Hypothalamus (tissue), 51 donors: ENCODE data around the gene PRSS21.

Experiments used
- DNase-seq, 51 donors: peaks; one replicate each; lab custom pipeline; 2025; lab: John Stamatoyannopoulos, UW

PRSS21 gene

DNA sequence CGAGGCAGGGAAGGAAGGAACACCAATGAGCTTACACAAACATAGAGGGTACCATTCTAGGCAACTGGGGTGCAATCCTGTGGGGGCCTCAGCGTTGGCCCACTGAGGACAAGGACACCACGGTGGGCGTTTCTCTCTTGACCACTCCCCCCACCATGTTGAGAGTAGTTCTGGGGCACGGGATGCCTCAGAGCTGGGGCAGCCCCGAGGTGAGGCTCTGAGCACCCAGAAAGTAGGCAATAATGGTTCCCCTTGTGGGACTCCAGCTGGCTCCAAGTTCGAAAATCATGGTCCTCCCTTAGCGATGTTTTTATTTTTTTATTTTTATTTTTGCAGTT is 5.1 kb downstream of the PRSS21 start:
- DNase-seq, result no peak

GRCh38 chr16:2822496-2822895 is 5.5 kb downstream of the PRSS21 start:
- no peak for DNase-seq

GRCh38 chr16:2824626-2825025 is 7.6 kb downstream of the PRSS21 start:
- no peak for DNase-seq

- no peak for DNase-seq
Observed at GRCh38 chr16:2825049-2825742, 8.2 kb downstream of the PRSS21 start.

GRCh38 chr16:2825906-2826305 is 8.9 kb downstream of the PRSS21 start:
- no peak for DNase-seq

DNA sequence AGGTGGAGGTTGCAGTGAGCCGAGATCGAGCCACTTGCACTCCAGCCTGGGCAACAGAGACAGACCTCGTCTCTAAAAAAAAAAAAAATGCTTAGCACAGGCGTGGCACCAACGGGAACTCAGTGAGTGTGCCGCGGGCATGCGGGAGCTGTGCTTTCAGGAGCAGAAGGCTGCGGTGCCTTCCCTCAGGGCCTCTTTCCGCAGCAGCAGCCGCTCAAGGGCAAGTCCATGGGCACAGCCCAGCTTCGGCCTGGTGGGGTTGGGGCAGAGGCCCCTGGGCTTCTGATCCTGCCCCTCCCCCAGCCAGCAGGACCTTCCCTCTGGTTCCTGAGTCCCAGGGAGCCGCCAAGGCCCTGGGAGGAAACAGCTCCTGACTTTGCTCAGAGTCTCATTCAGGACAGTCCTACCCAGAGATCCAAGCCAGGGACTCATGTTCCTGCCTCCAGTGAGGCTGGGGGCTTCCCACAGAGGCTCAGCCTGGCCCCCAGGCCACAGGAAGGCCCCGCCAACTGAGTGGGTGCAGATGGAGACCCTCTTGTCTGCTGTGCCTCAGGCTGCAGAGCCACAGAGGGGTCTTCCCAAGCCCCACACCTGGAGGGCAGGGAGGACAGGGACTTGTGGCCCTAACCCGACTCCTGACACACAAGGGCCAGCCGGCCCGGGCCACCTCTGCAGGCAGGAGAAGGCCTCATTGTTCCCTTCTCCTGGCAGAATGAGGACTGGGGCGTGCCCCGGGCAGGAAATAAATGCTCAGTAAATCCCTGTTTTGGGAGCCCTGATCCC is 9.7 kb downstream of the PRSS21 start:
- DNase-seq, result no peak

DNA sequence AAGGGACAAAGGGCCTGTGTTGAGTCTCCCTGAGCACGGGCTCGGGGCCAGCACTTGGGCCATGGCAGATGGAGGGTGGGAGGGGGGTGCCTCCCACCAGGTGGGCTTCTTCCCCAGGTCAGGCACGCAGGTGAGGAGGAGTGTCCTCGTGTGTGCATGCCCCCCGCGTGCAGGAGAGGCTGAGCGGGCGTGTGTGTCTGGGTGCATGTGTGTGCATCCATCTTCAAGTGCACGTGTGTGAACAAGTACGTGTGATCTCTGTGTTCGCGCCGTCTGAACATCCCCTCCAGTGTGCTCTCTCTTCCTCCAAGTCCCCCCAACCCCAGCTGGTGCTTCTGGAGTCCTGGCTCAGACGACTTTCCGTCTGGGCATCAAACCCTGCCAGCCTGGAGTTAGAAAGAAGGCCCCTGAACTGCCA is 10.3 kb downstream of the PRSS21 start:
- DNase-seq, result peak in 2 of 51 donors; percentile 2 to 15

GRCh38 chr16:2827831-2828520 is 10.9 kb downstream of the PRSS21 start:
- DNase-seq, result no peak

DNA sequence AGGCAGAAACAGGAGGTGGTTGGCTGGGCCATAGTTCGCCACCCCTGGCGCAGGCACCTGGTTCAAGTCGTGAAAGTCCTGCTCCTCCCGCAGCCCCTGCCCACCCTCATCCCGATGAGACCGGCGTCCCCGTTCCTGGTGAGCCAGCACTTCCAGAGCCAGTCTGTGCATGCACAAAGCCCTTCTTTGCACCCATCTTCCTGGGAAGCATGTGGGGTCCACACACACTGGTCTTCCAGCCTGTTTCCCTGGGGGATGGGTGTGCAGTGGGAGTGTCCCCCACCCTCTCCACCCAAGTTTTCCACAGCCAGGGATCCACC is 11.4 kb downstream of the PRSS21 start:
- DNase-seq, result no peak

DNA sequence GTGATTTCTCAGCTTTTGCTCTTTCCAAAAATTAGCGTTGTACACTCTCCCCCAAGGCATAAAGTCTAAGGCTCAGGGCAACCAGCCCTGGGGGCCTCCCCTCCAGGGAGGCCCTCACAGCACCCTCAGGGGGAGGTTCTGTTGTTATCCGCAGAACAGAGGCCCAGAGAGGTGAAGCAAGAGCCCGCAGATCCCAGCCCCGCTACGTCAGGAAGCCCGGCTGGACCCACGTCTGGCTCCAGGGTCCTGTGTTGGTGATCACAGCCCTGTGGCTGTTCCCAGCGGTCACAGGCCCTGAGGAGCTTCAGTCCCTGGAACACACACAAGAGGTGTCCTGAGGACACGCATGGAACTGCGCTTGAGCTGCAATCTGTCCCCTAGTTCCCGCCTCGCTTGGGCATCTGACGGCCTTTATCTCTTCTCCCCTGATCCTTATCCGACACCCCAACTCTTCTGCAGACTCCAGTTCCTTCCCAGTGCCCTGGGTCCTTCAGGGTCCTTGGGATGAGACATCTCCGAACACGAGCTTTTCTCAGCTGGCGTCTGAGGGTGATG is 11.9 kb downstream of the PRSS21 start:
- no peak for DNase-seq

GRCh38 chr16:2829501-2830354 is 12.7 kb downstream of the PRSS21 start, which contains the start of gene ZG16B:
ZG16B (plus strand) TSS chr16:2830303; CDS start chr16:2830442, 139 bp downstream.
- no peak for DNase-seq

DNA sequence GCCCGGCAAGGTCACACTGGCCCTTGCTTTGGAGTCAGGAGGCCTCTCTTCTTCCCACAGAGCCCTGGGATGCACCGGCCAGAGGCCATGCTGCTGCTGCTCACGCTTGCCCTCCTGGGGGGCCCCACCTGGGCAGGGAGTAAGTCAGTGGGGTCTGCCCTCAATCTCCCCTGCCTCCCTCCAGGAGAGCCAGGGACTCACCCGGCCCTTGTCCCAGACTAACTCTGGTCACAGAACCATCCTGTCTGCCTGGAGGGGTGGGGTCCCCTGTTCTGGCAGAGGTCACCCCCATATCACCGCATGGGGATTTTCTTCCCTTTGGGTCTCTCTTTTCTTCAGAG is 13.3 kb downstream of the PRSS21 start:
- DNase-seq, result no peak

GRCh38 chr16:2831203-2831602 is 14.2 kb downstream of the PRSS21 start:
- DNase-seq, result no peak

- no peak for DNase-seq
Observed at GRCh38 chr16:2833776-2834175, 16.7 kb downstream of the PRSS21 start.

DNA sequence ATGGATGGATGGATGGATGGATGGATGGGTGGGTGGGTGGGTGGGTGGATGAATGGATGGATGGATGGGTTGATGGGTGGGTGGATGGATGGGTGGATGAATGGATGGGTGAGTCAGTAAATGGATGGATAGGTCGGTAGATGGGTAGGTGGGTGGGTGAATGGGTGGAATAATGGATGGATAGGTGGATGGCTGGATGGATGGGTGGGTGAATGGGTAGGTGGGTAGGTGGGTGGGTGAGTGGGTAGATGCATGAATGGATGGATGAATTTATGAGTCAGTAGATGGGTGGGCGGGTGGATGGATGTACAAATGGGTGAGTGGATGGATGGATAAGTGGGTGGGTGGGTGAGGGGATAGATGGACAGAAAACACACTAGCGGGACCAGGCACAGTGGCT is 17.9 kb downstream of the PRSS21 start:
- DNase-seq, result no peak

DNA sequence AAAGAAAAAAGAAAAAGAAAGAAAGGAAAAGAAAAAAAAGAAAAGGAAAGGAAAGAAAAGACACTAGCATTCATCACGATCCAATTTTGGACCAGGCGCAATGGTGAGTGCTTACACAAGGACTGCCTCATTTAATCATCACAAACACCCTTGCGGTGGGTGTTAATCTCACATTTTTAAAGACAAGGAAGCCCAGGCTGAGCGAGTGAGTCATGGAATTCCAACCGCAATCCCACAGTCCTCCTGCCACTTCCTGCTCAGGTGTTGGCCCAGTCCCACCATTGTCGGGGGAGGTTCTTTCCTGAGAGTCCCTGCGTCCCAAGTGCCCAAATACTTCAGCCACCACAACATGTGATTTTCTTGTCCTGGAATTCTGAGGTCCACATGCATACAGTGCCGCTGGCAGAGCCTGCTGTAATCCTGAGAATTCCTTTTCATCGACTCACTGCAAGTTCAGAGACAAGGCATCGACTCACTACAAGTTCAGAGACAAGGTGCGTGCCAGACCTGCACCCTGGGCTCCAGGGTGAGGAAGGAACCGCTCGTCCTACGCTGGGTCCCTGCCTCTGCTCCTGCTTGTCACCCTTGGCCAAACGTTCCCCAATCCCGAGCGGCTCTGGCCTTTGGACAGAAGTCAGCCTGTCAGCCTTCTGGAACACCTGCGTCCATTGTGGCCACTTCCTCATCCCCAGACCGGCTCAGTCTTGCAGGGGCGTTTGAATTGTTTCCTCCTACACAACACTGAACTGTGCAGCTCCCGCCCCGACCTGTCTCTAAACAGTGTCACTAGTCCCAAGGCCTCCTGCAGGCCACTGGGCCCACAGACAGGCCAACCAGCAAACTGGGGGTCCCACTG is 18.8 kb downstream of the PRSS21 start:
- peak in 1 of 51 donors; percentile 20 for DNase-seq

GRCh38 chr16:2836646-2837508 is 19.8 kb downstream of the PRSS21 start:
- DNase-seq, result no peak

DNA sequence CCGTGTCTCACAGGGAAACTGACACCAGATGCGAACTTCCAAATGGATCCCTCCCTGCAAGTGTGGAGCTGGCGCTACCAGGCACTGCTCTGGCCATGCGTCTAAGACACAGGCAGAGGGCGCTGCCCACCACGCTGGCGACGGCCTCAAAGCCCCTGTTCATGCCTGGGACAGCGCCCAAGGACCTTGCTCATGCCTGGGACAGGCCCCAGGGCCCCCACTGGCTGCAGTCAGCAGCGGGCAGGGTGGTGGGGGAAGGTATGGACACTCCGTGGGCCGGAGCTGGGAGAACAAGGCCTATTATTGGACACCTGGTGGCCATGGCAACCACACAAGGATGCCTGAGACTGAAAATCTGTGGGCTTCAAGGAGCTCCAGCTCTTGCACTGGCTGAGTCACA is 21.9 kb downstream of the PRSS21 start:
- peak in 46 of 51 donors; percentile 1 to 80 (median 54) for DNase-seq
